Adipocyte (in vitro differentiated cells): ENCODE measurements around the gene BTLA.

Source experiments
- DNase-seq: peaks from one replicate; pipeline ENCODE4 v3.0.0-alpha.2; 2015; ENCODE audit warnings: low read depth
- H3K27me3 ChIP-seq: replicated peaks from 2 replicates; pipeline ENCODE4 v1.7.0; 2013; ENCODE audit warnings: mild to moderate bottlenecking, low read length, moderate library complexity; ENCODE audit not compliant: control insufficient read depth, insufficient read depth
- H3K36me3 ChIP-seq: 2 replicates; pipeline ENCODE4 v1.7.0; 2013; ENCODE audit warnings: low read length, mild to moderate bottlenecking, moderate library complexity; ENCODE audit not compliant: control insufficient read depth, insufficient read depth, severe bottlenecking
- H3K4me1 ChIP-seq: 2 replicates; pipeline ENCODE4 v1.7.0; 2013; ENCODE audit warnings: mild to moderate bottlenecking, low read length, moderate library complexity; ENCODE audit not compliant: control insufficient read depth, insufficient read depth
- H3K4me3 ChIP-seq: 2 replicates; pipeline ENCODE4 v1.7.0; 2013; ENCODE audit warnings: mild to moderate bottlenecking, low read length, moderate library complexity
- H3K9ac ChIP-seq: 2 replicates; pipeline ENCODE4 v1.7.0; 2013; ENCODE audit warnings: mild to moderate bottlenecking, low read length, moderate library complexity
- H3K9me3 ChIP-seq: 2 replicates; pipeline ENCODE4 v1.7.0; 2013; ENCODE audit warnings: mild to moderate bottlenecking, low read length, moderate library complexity; ENCODE audit not compliant: control insufficient read depth

Gene BTLA

DNA sequence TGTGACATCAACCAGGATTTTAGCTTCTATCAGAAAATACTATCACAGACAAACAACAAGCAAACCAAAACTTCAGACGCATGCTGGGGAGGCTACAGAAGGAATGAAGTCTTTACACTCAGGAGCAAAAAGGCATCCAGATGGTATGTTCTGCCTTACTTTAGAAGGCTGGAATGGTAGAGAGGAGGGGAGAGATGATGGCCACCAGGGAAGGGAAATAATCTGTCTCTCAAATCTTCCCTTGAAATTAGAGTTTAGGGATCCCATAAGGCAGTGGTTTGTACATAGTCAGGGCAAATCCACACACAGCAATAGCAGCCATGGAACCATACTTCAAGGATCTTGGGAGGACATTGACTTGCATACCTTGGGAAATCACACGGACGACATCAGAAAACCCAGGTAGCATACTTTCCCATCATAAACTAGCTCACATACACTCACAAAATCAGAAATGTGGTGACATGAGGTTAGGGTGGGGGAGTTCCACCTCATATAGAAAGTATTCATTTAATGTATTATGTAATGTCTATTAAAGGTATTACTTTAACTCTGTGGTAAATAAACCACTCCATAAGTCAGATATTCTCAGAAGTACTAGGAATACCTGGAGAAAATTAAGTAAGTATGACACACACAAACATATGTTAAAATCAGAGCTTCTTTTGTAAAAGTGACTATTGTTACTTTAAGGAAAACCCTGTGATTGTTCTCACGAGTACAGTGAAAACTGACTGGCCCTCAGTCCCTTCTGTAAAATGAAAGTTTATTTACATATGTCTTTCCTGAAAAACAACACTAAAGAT lies 9.4 kb downstream of the BTLA start:
- H3K4me1 ChIP-seq, result no peaks in the 10 kb centered on the region
- no peak overlapping the region for H3K4me3 ChIP-seq
- H3K9ac ChIP-seq, result no peak overlapping the region
- H3K9me3 ChIP-seq, result no peaks in the 10 kb centered on the region
- H3K36me3 ChIP-seq, result no peaks in the 10 kb centered on the region
- H3K27me3 ChIP-seq, result no peaks in the 10 kb centered on the region
- no peak for DNase-seq

DNA sequence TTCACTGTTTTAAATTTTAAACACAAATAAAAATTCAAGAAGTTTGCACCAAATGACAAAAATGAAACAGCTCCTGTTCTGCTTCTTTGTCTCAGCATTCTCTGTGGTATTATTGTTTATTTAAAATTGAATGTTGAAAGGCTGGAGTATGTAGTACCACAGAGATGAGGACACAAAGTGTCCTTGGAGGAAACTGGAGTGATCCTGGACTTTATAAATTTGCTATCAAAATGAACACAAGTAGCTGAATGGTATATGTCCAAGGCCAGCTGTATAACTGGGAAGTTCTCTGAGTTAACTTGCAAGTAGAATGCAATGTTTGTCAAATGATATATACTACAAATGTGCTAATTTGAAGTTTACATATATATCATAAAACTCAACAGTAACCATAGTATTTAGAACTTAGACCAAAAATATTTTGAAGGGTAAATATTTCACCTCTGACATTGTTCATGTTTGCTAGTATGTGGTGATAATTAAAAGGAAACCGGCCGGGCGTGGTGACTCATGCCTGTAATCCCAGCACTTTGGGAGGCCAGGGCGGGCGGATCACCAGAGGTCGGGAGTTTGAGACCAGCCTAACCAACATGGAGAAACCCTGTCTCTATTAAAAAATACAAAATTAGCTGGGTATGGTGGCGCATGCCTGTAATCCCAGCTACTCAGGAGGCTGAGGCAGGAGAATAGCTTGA lies 12.3 kb downstream of the BTLA start:
- no peak overlapping the region for H3K9ac ChIP-seq
- peak; percentile 38 for DNase-seq
- no peaks in the 10 kb centered on the region for H3K9me3 ChIP-seq
- no peaks in the 10 kb centered on the region for H3K36me3 ChIP-seq
- H3K27me3 ChIP-seq, result no peaks in the 10 kb centered on the region
- H3K4me3 ChIP-seq, result no peak overlapping the region
- no peaks in the 10 kb centered on the region for H3K4me1 ChIP-seq

DNA sequence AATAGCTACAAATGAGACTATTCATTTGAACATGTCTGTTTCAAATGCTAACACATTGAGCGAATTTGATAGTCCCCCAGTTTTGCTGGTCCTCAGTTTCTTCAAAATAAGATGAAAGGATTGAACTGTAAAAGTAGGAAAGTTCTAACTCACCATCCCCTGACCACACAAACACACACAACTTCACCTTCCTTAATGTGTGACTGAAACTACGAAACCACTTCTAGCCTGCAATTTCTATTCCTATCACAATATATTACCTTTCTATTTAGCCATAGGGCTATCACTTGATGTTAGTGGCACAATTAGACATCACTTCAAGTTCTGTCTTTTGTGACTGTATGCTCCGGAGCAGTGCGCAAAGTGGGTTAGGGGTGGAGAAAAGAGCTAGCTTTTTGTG lies 14.9 kb downstream of the BTLA start:
- H3K4me1 ChIP-seq, result no peaks in the 10 kb centered on the region
- no peaks in the 10 kb centered on the region for H3K27me3 ChIP-seq
- no peaks in the 10 kb centered on the region for H3K36me3 ChIP-seq
- H3K9ac ChIP-seq, result no peak overlapping the region
- H3K4me3 ChIP-seq, result no peak overlapping the region
- no peaks in the 10 kb centered on the region for H3K9me3 ChIP-seq
- DNase-seq, result no peak

DNA sequence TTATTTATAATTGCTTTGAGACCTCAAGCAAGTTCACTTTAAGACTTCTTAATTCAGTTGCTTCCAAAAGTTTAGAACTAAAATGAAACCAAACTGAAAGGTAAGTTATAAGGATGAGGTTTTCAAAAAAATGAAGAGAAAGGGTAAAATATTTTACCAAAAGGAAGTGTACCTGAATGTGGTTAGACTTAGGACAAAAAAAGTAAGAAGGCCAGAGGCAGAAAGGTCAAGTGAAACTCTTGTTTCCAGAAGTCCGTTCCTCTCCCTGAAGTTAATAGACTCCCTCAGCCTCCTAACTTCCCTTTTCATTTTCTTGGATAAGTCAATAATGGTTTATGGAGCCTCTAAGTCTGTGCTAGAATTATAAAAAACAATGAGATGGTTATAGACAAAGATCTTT lies 16.6 kb downstream of the BTLA start:
- H3K9me3 ChIP-seq, result no peaks in the 10 kb centered on the region
- H3K36me3 ChIP-seq, result no peaks in the 10 kb centered on the region
- no peak for DNase-seq
- H3K4me3 ChIP-seq, result no peak overlapping the region
- H3K27me3 ChIP-seq, result no peaks in the 10 kb centered on the region
- peaks cover 1% of the 10 kb centered on the region for H3K4me1 ChIP-seq
- no peak overlapping the region for H3K9ac ChIP-seq

DNA sequence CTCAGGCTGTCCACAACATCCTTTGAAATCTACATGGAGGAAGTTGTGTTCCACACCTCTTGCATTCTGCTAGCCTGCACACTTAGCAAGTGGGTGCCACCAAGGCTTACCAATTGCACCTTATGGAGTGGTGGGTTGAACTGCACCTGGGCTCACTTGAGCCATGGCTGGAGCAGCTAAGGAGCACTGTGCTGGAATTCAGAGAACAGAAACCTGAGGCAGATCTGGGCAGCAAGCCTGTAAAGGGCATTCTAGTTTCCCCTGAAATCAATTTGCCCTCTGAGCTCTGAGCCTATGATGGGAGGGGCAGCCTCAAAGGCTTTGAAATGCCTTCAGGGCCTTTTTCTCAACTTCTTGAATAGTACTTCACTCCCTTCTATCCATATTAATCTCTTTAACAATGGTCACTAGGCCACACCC lies 18.0 kb downstream of the BTLA start:
- no peaks in the 10 kb centered on the region for H3K9me3 ChIP-seq
- peaks cover 10% of the 10 kb centered on the region for H3K4me1 ChIP-seq
- no peak for DNase-seq
- no peak overlapping the region for H3K9ac ChIP-seq
- H3K36me3 ChIP-seq, result no peaks in the 10 kb centered on the region
- no peaks in the 10 kb centered on the region for H3K27me3 ChIP-seq
- H3K4me3 ChIP-seq, result no peak overlapping the region

DNA sequence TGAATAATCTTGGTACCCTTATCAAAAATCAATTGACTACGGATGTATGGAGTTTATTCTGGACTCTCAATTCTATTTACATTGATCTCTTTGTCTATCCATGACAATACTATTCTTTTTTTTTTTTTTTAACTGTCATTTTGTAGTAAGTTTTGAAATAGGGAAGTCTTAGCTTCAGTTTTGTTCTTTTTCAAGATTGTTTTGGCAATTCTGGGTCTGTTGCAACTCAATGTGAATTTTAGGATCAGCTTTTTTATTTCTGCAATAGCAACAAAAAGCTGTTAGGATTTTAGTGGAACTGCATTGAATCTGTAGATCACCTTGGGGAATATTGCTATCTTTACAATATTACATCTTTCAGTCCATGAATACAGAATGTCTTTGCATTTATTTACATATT lies 21.4 kb downstream of the BTLA start:
- Histone ChIP-seq H3K4me1 (peaks cover 21% of the 10 kb centered on the region), H3K9me3 (no peaks in the 10 kb centered on the region), H3K9ac (no peak overlapping the region), H3K27me3 (no peaks in the 10 kb centered on the region), H3K4me3 (no peak overlapping the region), H3K36me3 (no peaks in the 10 kb centered on the region)
- DNase-seq, result no peak

DNA sequence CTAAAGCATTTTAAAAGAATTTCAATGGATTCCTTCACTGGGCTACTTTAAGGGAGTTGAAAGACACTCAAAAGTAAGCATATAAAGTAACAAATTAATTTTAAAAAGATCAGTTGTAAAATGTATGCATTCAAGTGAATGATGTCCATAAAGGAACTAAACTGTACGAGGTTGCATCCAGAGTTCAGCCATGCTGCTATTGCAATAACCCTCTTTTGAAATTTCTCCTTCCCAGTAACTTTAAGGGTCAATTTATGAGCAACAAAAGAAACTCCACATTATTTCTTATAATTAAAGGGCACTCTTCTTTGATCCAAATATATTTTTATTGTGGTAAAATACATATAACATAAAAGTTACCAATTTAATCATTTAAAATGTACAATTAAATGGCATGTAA lies 22.9 kb downstream of the BTLA start:
- Histone ChIP-seq H3K36me3 (no peaks in the 10 kb centered on the region), H3K27me3 (no peaks in the 10 kb centered on the region), H3K9ac (no peak overlapping the region), H3K9me3 (no peaks in the 10 kb centered on the region), H3K4me3 (no peak overlapping the region), H3K4me1 (peaks cover 32% of the 10 kb centered on the region)
- no peak for DNase-seq

DNA sequence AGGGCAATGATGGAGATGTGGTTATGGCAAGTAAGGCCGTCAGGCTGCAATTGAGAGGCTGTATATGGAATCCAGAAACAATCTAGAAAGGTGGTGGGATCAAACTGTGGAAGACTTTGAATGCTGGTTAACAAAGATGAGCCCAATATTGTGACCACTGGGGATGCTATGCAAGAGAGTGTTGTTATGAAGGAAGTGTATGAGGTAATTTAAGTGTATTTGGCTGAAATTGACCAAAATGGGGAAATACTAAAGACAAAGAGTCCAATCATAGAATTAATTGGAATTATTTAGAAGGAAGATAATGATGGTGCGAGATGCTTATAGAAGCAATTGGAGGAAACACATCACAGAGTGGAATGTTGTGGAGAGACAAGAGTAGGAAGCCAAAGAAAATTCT lies 24.5 kb downstream of the BTLA start:
- H3K4me3 ChIP-seq, result no peak overlapping the region
- no peak for DNase-seq

DNA sequence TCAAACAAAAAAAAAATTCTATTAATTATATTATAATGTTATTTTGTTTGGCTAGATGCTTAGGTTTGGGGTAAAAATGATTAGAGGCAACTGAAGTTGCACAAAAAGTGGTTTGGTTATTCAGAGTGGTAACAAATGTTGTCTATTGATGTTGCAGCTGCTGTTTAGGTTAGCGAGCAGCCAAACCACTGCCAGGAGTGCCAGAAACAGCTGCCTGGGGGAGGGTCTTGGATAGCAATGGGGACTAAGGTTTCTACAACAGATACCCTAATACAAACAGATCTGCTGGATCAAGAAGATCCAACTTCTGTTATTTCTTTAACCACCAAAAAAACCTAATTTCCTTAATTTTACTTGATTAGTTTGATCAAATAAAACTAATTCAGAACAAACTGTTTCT lies 26.6 kb downstream of the BTLA start:
- Histone ChIP-seq H3K4me1 (peaks cover 53% of the 10 kb centered on the region), H3K4me3 (no peak overlapping the region), H3K9ac (no peak overlapping the region), H3K27me3 (no peaks in the 10 kb centered on the region), H3K9me3 (no peaks in the 10 kb centered on the region), H3K36me3 (no peaks in the 10 kb centered on the region)
- DNase-seq, result no peak

More for the DNA sequence above, 24.5 kb downstream of the BTLA start:
- peak overlapping the region; percentile 37 for H3K9ac ChIP-seq
- no peaks in the 10 kb centered on the region for H3K9me3 ChIP-seq
- peaks cover 47% of the 10 kb centered on the region for H3K4me1 ChIP-seq
- no peaks in the 10 kb centered on the region for H3K36me3 ChIP-seq
- no peaks in the 10 kb centered on the region for H3K27me3 ChIP-seq

DNA sequence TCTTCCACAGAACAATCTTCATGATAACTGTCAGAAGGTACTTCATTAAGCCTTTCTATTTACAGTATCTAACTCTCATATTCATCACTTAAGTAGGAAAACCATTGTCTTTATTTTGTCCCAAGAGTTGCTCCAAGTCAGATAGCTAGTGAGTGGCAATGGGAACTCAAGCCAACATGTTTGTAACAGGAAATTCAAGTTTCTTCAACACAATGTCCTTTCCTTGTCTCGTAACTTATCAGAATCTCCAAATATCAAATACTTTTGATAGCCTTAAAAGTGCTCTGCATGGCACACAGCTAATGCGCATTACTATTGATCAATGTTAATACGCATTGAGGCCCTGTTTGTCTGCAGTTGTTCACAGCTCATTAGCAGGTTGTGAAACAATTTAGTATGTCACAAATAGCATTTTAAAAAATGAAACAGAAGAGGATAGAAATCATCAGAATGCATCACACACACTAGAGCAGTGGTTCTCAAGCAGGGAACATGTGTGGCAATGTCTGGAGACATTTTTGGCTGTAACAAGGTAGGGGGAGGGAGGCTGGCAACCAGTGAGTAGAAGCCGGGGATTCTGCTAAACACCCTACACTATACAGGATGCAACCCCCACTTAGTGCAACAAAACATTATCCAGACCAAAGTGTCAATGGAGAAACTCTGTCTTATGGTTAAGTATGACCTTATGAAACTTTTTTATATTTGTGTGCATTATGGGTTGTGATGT lies 27.5 kb downstream of the BTLA start:
- H3K4me1 ChIP-seq, result peaks cover 48% of the 10 kb centered on the region
- no peaks in the 10 kb centered on the region for H3K27me3 ChIP-seq
- no peak overlapping the region for H3K4me3 ChIP-seq
- no peak for DNase-seq
- peak overlapping the region; percentile 10 for H3K9ac ChIP-seq
- no peaks in the 10 kb centered on the region for H3K9me3 ChIP-seq
- no peaks in the 10 kb centered on the region for H3K36me3 ChIP-seq

DNA sequence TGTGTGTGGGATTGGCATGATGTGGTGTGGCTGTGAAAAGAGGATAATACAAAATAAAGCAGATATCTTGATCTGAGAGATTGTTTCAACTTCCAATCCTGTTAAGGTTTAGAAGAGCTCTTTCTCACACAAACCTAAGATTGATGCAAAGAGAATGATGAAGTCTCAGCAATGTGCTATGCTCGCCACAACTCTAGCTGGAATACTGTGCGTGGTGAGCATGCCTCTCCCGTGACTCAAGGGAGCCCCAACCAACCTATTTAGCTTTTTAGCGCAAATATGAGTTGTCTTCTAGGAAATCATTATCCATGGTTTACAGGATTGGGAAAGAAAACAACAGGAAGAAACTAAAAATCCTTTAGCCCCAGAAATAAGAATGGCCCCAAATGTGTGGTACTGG lies 28.5 kb downstream of the BTLA start:
- peaks cover 43% of the 10 kb centered on the region for H3K4me1 ChIP-seq
- no peaks in the 10 kb centered on the region for H3K36me3 ChIP-seq
- no peak overlapping the region for H3K4me3 ChIP-seq
- H3K9me3 ChIP-seq, result no peaks in the 10 kb centered on the region
- peak overlapping the region; percentile 3 for H3K9ac ChIP-seq
- DNase-seq, result peak; percentile 9
- no peaks in the 10 kb centered on the region for H3K27me3 ChIP-seq
